SU-DHL-6 (cell line): ENCODE measurements around the gene TBL1X.

Experiments
- H2AFZ ChIP-seq: fragments of 200-600 bp; sonication (generic); 2 replicates; pipeline ENCODE4 v1.6.1; 2014; ENCODE audit warnings: low read depth, mild to moderate bottlenecking, moderate library complexity, mixed read lengths, antibody characterized with exemption, low read length; ENCODE audit not compliant: severe bottlenecking
- H3F3A ChIP-seq: fragments of 200-600 bp; shearing (Covaris generic); 2 replicates; pipeline ENCODE4 v1.6.0; 2016; ENCODE audit warnings: antibody characterized with exemption, mild to moderate bottlenecking; ENCODE audit not compliant: insufficient read depth
- H3K27ac ChIP-seq: fragments of 200-600 bp; sonication (generic); 2 replicates; pipeline ENCODE4 v1.5.1; 2016; ENCODE audit warnings: low read depth, mild to moderate bottlenecking, low read length, moderate library complexity, mixed read lengths
- H3K27me3 ChIP-seq: fragments of 200-600 bp; sonication (generic), shearing (Covaris generic); 2 replicates; pipeline ENCODE4 v1.6.0; 2014; ENCODE audit warnings: mild to moderate bottlenecking, low read length
- H3K36me3 ChIP-seq: fragments of 200-600 bp; sonication (generic); 2 replicates; pipeline ENCODE4 v1.6.1; 2014; ENCODE audit warnings: mild to moderate bottlenecking, low read length, mixed read lengths
- H3K4me2 ChIP-seq: fragments of 300-600, 200-600 bp; shearing (Covaris generic), sonication (generic); 2 replicates; pipeline ENCODE4 v1.6.0; 2014; ENCODE audit warnings: low read length, low read depth, mild to moderate bottlenecking; ENCODE audit not compliant: poor library complexity, severe bottlenecking
- H3K4me3 ChIP-seq: fragments of 200-600 bp; sonication (generic); 2 replicates; pipeline ENCODE4 v1.5.1; 2014; ENCODE audit warnings: antibody characterized with exemption, low read length, mild to moderate bottlenecking, mixed read lengths; ENCODE audit not compliant: insufficient read depth, poor library complexity, severe bottlenecking
- H3K79me2 ChIP-seq: fragments of 200-600 bp; sonication (generic); 2 replicates; pipeline ENCODE4 v1.6.1; 2014; ENCODE audit warnings: mild to moderate bottlenecking, low read length, moderate library complexity; ENCODE audit not compliant: insufficient read depth
- H3K9ac ChIP-seq: fragments of 200-600 bp; sonication (generic); 2 replicates; pipeline ENCODE4 v1.7.0; 2014; ENCODE audit warnings: mild to moderate bottlenecking, low read length
- H3K9me2 ChIP-seq: fragments of 200-600 bp; sonication (generic); replicated peaks from 2 replicates; pipeline ENCODE4 v1.6.1; 2014; ENCODE audit warnings: low read length; ENCODE audit not compliant: insufficient read depth
- H3K9me3 ChIP-seq: fragments of 200-600 bp; sonication (generic); 2 replicates; pipeline ENCODE4 v1.6.1; 2014; ENCODE audit warnings: low read length, mixed read lengths; ENCODE audit not compliant: insufficient read depth
- H4K20me1 ChIP-seq: fragments of 200-600 bp; sonication (generic); 2 replicates; pipeline ENCODE4 v1.6.1; 2014; ENCODE audit warnings: low read depth, mild to moderate bottlenecking, antibody characterized with exemption, low read length, moderate library complexity, mixed read lengths
- EZH2phosphoT487 ChIP-seq: fragments of 200-600 bp; sonication (generic), shearing (Covaris generic); conservative IDR thresholded peaks from 2 replicates; pipeline ENCODE4 v1.6.1; 2018; ENCODE audit warnings: mild to moderate bottlenecking, antibody characterized with exemption, low read length, moderate library complexity, mixed read lengths
- TF ChIP-seq, protein P1 (sequence below): fragments of 200-600 bp; sonication (generic); IDR thresholded peaks from one replicate; pipeline ENCODE4 v1.5.1; 2017; ENCODE audit warnings: antibody characterized with exemption, mild to moderate bottlenecking, low read length, moderate library complexity; ENCODE audit not compliant: insufficient read depth, poor library complexity, severe bottlenecking

The TBL1X gene

DNA sequence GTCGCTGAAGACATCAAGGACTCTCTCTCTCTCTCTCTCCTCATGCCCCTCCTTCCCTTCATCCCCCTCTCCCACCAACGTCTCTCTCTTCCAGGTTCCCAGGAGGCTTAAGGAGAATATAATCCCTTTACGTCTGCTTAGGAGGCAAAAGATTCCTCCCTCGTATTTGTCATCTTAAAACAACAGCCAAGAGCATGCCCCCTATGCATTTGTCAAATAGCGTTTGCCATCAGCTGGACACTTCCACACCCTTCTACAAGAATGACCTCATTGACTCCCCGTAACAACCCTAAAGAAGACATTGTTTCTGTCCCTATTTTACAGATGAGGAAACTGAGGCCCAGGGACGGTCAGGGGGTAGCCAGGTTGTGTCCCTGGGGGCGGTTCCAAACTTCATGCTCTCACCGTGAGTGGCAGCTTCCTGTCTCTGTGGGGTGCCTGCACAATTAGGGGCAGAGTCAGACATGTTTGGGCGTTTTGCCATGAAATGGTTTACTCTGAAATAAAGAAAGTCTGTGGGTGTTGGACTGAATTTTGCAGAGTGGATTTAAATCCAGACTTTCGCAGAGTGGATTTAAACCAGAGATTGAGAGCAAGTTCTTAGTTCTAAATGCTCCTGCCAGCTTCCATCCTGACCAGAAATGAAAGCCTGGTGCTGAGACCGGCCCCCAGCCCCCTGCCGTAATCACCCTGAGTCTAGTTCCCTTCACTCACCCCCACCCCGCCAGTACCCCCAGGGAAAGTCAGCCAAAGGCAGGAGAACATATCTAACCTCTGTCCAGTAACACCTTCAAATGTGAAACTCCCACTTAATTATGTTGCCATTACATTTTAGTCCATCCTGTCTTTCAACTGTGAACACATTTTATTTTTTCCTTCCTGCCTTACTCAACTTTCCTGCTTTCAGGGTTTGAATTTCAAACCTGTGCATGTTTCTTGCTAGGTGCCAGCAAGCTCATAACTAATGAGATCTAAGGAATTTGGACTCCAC lies 44.3 kb upstream of the TBL1X start:
- H3K9me3 ChIP-seq = no peaks in the 10 kb centered on the region
- no peak overlapping the region for H2AFZ ChIP-seq
- TF ChIP-seq EZH2phosphoT487 = no peak
- TF ChIP-seq, protein P1, sequence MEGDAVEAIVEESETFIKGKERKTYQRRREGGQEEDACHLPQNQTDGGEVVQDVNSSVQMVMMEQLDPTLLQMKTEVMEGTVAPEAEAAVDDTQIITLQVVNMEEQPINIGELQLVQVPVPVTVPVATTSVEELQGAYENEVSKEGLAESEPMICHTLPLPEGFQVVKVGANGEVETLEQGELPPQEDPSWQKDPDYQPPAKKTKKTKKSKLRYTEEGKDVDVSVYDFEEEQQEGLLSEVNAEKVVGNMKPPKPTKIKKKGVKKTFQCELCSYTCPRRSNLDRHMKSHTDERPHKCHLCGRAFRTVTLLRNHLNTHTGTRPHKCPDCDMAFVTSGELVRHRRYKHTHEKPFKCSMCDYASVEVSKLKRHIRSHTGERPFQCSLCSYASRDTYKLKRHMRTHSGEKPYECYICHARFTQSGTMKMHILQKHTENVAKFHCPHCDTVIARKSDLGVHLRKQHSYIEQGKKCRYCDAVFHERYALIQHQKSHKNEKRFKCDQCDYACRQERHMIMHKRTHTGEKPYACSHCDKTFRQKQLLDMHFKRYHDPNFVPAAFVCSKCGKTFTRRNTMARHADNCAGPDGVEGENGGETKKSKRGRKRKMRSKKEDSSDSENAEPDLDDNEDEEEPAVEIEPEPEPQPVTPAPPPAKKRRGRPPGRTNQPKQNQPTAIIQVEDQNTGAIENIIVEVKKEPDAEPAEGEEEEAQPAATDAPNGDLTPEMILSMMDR = no peak
- H3K79me2 ChIP-seq = no peaks in the 10 kb centered on the region
- H3K4me3 ChIP-seq = no peak overlapping the region
- no peaks in the 10 kb centered on the region for H3K9me2 ChIP-seq
- no peak overlapping the region for H3K27ac ChIP-seq
- no peaks in the 10 kb centered on the region for H3K27me3 ChIP-seq
- H3K36me3 ChIP-seq = no peaks in the 10 kb centered on the region
- H3K9ac ChIP-seq = no peak overlapping the region
- no peak overlapping the region for H3K4me2 ChIP-seq
- H4K20me1 ChIP-seq = no peaks in the 10 kb centered on the region
- no peaks in the 10 kb centered on the region for H3F3A ChIP-seq

DNA sequence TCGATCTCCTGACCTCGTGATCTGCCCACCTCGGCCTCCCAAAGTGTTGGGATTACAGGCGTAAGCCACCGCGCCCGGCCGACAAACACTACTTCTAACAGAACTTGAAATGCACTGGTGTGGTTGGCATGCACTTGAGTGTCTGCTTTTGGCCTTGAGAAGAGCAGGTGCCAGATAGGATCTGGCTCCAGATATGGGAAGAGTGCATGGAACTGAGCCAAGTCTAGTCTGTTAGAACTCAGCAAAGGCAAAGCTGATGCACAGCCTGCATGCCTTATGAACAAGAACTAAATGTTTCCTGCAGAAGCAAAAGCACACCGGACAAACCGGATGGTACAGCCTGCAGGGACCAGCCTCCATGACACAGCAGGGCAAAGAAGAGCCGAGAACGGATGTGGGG lies 35.1 kb upstream of the TBL1X start:
- Histone ChIP-seq H3K9me3 (no peaks in the 10 kb centered on the region), H4K20me1 (no peaks in the 10 kb centered on the region), H3K79me2 (no peaks in the 10 kb centered on the region), H3K9me2 (no peaks in the 10 kb centered on the region), H3K4me3 (no peak overlapping the region), H3K4me2 (no peak overlapping the region), H3K36me3 (no peaks in the 10 kb centered on the region), H2AFZ (no peak overlapping the region), H3K27ac (no peak overlapping the region), H3K9ac (no peak overlapping the region), H3K27me3 (no peaks in the 10 kb centered on the region), H3F3A (no peaks in the 10 kb centered on the region)
- TF ChIP-seq EZH2phosphoT487 = no peak
- TF ChIP-seq, protein P1 = no peak

DNA sequence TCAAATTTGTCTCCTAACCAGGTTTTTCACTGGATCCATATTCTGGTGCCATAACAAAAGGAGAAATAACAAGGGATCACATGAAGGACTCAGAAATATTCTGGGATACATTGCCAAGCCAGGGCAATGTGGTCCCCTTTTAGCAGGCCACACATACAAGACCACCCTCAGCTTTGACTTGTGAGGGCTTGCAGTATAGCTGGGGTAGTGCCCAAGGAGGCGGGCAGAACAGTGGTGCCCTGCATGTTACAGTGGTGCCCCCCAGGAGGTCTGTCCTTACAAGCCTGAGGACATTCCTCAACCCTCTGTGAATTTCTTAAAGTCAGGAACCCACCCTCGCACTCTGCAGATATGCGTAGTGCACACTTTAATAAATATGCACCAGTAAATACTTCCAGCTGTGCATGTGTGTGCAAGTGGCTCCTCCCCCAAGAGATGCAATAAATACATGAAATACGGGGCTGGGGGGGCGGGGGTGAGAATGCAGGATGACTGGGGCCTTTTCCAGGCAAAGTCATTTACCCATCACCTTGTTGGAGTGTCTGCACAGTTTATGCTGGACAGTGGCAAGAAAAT lies 34.4 kb upstream of the TBL1X start:
- H2AFZ ChIP-seq = no peak overlapping the region
- no peak overlapping the region for H3K27ac ChIP-seq

More for the DNA sequence above, 34.4 kb upstream of the TBL1X start:
- no peaks in the 10 kb centered on the region for H4K20me1 ChIP-seq
- no peaks in the 10 kb centered on the region for H3K79me2 ChIP-seq
- H3K9me2 ChIP-seq = no peaks in the 10 kb centered on the region
- H3K4me3 ChIP-seq = no peak overlapping the region
- H3F3A ChIP-seq = no peaks in the 10 kb centered on the region
- TF ChIP-seq, protein P1 = no peak
- no peak for TF ChIP-seq EZH2phosphoT487
- no peak overlapping the region for H3K9ac ChIP-seq
- H3K4me2 ChIP-seq = no peak overlapping the region
- H3K27me3 ChIP-seq = no peaks in the 10 kb centered on the region
- H3K36me3 ChIP-seq = no peaks in the 10 kb centered on the region
- H3K9me3 ChIP-seq = no peaks in the 10 kb centered on the region
